Stimulated activated effector memory CD8-positive, alpha-beta T cell treated with anti-CD3 and anti-CD28 coated beads, Interleukin-12 subunit alpha, Interleukin-12 subunit beta, amount 100 ng/mL, for 72 hours (primary cell): Measurements from ENCODE around the gene DES.

ENCODE experiments used
- ATAC-seq: fragments of 150-1000 bp; cut with Tn5 transposase; 2 replicates; pipeline ENCODE4 v1.10.0; 2021
- DNase-seq, 2 donors: peaks; one replicate each; pipeline ENCODE4 v3.0.0; 2021 to 2022; ENCODE audit warnings: low spot score in 2 of 2
- H3K27ac Mint-ChIP-seq: one replicate; pipeline ENCODE4 v1.8.0; 2022; ENCODE audit warnings: mild to moderate bottlenecking, mixed read lengths
- H3K36me3 Mint-ChIP-seq: one replicate; pipeline ENCODE4 v1.8.0; 2022; ENCODE audit warnings: mild to moderate bottlenecking, mixed read lengths
- H3K4me1 Mint-ChIP-seq: one replicate; pipeline ENCODE4 v1.8.0; 2022; ENCODE audit warnings: mixed read lengths
- H3K4me3 Mint-ChIP-seq: one replicate; pipeline ENCODE4 v1.8.0; 2022; ENCODE audit warnings: mild to moderate bottlenecking, mixed read lengths
- H3K9me3 Mint-ChIP-seq: one replicate; pipeline ENCODE4 v1.8.0; 2022; ENCODE audit warnings: mixed read lengths

Gene DES

DNA sequence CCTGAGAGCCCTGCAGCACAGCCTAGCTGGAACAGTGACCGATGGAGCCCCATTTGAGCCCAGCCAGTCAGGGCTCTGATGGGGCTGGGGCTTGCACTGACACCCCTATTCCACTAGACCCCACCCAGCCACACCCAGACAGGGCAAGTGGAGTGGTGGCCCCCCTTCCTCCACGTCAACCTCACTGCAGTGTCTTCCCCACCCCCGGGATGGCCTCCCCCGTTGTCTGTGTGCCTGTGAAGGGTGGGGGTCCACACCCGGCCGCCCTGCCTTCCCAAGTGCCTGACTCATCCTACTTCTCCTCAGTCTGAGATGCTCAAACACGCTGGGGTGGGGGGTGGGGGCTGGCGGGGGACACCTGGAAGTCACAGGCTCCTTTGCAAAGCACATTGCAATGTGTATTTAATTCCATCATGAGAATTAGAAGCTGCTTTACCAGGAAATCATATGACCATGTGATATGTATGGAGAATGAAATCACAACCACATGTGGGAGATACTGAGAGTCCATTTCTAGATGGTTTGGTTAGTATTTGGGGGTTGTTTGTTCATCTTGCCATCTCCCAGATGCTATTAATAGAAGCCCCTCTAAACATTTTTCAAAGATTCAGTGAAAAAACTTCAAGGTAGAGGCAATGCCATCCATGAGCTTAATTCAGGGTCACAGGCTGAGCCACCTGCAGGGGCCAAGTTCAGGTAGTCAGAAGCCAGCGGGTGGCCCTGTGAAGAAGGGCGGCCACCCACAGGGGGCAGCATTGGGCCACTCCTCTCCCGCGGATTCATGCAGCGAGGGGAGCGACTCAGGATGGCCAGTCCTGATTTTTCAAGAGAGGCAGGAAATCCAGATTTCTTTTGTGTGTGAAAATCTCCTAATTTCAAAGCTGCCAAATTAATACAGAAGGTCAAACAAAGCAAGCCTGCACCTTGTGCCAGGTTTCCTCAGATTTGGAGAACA is 57.8 kb downstream of the DES start:
- H3K27ac Mint-ChIP-seq, result no peak overlapping the region

More for the DNA sequence above, 57.8 kb downstream of the DES start:
- no peaks in the 10 kb centered on the region for H3K9me3 Mint-ChIP-seq
- peaks cover 7% of the 10 kb centered on the region for H3K4me1 Mint-ChIP-seq
- peak; percentile 49 to 79 for DNase-seq
- ATAC-seq, result peak; percentile 63
- H3K4me3 Mint-ChIP-seq, result peak overlapping the region; percentile 18
- H3K36me3 Mint-ChIP-seq, result no peaks in the 10 kb centered on the region
